GM12878 (cell line): ENCODE measurements around the gene PHKB. TPM values are rescaled to one million over a fixed set of nuclear protein-coding genes. Genes with fewer than 3 reads are reported as not detected.

Source experiments
- ATF7 ChIP-seq: fragments of 450-650 bp; IDR thresholded peaks from 2 replicates; pipeline ENCODE4 v1.6.1; 2016; ENCODE audit warnings: low read depth, mild to moderate bottlenecking
- BCL11A ChIP-seq: IDR thresholded peaks from 2 replicates; pipeline ENCODE4 v1.6.1; 2011; ENCODE audit warnings: low read depth, low read length
- CBX3 ChIP-seq: fragments of 200-600 bp; sonication (generic); IDR thresholded peaks from 2 replicates; pipeline ENCODE4 v1.6.1; 2016; ENCODE audit warnings: low read depth, borderline replicate concordance
- CBX5 ChIP-seq: sonication (generic); IDR thresholded peaks from 2 replicates; pipeline ENCODE4 v1.6.1; 2016; ENCODE audit warnings: low read depth, moderate library complexity, mild to moderate bottlenecking, inconsistent platforms
- CEBPB ChIP-seq, 2 experiments: fragments of 150-350 bp in 1 of 2; IDR thresholded peaks; 2 replicates each; pipeline ENCODE4 v1.6.1; 2012 to 2014; ENCODE audit warnings: low read depth in 2 of 2, low read length in 2 of 2, borderline replicate concordance in 1 of 2, inconsistent platforms in 1 of 2
- E2F8 ChIP-seq: fragments of 450-650 bp; IDR thresholded peaks from 2 replicates; pipeline ENCODE4 v1.6.1; 2018; ENCODE audit warnings: mild to moderate bottlenecking, low read depth, moderate library complexity; ENCODE audit not compliant: partially characterized antibody
- ETV6 ChIP-seq, 2 experiments: fragments of 450-650 bp in 1 of 2; IDR thresholded peaks in 1 of 2; conservative IDR thresholded peaks in 1 of 2; 2 replicates each; pipeline ENCODE4 v1.6.1; 2014; ENCODE audit warnings: antibody characterized with exemption in 1 of 2, borderline replicate concordance in 1 of 2, low read depth in 1 of 2, mild to moderate bottlenecking in 1 of 2, moderate library complexity in 1 of 2
- FOXK2 ChIP-seq: fragments of 450-650 bp; IDR thresholded peaks from 2 replicates; pipeline ENCODE4 v1.6.1; 2017; ENCODE audit warnings: mild to moderate bottlenecking, moderate library complexity
- HSF1 ChIP-seq: fragments of 150-350 bp; IDR thresholded peaks from 2 replicates; pipeline ENCODE4 v1.6.1; 2014; ENCODE audit warnings: mild to moderate bottlenecking, low read depth, low read length
- IKZF2 ChIP-seq, 2 experiments: fragments of 450-650 bp; IDR thresholded peaks; 2 replicates each; pipeline ENCODE4 v1.6.1; 2017; ENCODE audit warnings: mild to moderate bottlenecking in 2 of 2, moderate library complexity in 2 of 2
- MLLT1 ChIP-seq: fragments of 450-650 bp; IDR thresholded peaks from 2 replicates; pipeline ENCODE4 v1.6.1; 2016; ENCODE audit warnings: mild to moderate bottlenecking
- NFYB ChIP-seq: IDR thresholded peaks from 2 replicates; pipeline ENCODE4 v1.6.1; 2011; ENCODE audit warnings: low read depth, mild to moderate bottlenecking, low read length, improper control_type of control experiment, moderate library complexity; ENCODE audit not compliant: insufficient read depth
- RAD21 ChIP-seq: IDR thresholded peaks from 2 replicates; pipeline ENCODE4 v1.6.1; 2011; ENCODE audit warnings: mild to moderate bottlenecking, low read depth, low read length, moderate library complexity; ENCODE audit not compliant: insufficient read depth
- RUNX3 ChIP-seq: IDR thresholded peaks from 2 replicates; pipeline ENCODE4 v1.6.1; 2012; ENCODE audit warnings: low read length, inconsistent platforms
- SIX5 ChIP-seq: IDR thresholded peaks from 2 replicates; pipeline ENCODE4 v1.6.1; 2011; ENCODE audit warnings: mild to moderate bottlenecking, low read depth, low read length, moderate library complexity; ENCODE audit not compliant: severe bottlenecking
- SP1 ChIP-seq: IDR thresholded peaks from one replicate; pipeline ENCODE4 v1.6.1; 2011; ENCODE audit warnings: low read depth, low read length
- SREBF2 ChIP-seq: IDR thresholded peaks from 2 replicates; pipeline ENCODE4 v1.6.1; 2012; ENCODE audit warnings: mild to moderate bottlenecking, low read length
- SUZ12 ChIP-seq: fragments of 200-600 bp; sonication (generic); IDR thresholded peaks from one replicate; pipeline ENCODE4 v1.6.1; 2018; ENCODE audit warnings: antibody characterized with exemption, mild to moderate bottlenecking; ENCODE audit not compliant: unreplicated experiment
- ZBTB4 ChIP-seq: fragments of 450-650 bp; formaldehyde crosslinking; IDR thresholded peaks from 2 replicates; pipeline ENCODE4 v1.4.0; 2022; ENCODE audit warnings: mild to moderate bottlenecking, moderate library complexity
- ZNF207 ChIP-seq: fragments of 450-650 bp; IDR thresholded peaks from 2 replicates; pipeline ENCODE4 v1.6.1; 2014; ENCODE audit warnings: antibody characterized with exemption, mild to moderate bottlenecking, borderline replicate concordance
- polyA plus RNA-seq, 11 experiments: library from polyadenylated mRNA; depleted of rRNA in 4 of 11; unstranded in 6 of 11; stranded (reverse) in 5 of 11; fragments of >200 nt; fragmentation: Nextera tagmentation in 4 of 11; fragmentation: Illumina TruSeq in 1 of 11; extraction: Ambion mirVana in 4 of 11; extraction: Trizol in 1 of 11; gene quantifications; 1 replicate in 1 of 11; 2 replicates in 10 of 11; pipeline versions ENCODE4 v1.2.1 to v1.2.3, GENCODE V29; 2011 to 2016; ENCODE audit warnings: inconsistent platforms in 2 of 11, missing spikeins in 2 of 11, low read depth in 1 of 11
- total RNA-seq, 4 experiments: library from RNA; depleted of rRNA in 3 of 4; stranded (reverse); fragments of >200 nt in 3 of 4; fragmentation: Illumina TruSeq in 1 of 4; extraction: Trizol in 1 of 4; gene quantifications; 2 replicates each; pipeline versions ENCODE4 v1.2.1 to v1.2.3, GENCODE V29; 2013 to 2021

PHKB gene
- total and polyA plus RNA-seq, 10 of the 15 experiments (the other 5 are each of a cell fraction or from before 2014, with no cell fraction given), result 14.2 to 65.6 (median 37.0) TPM

GRCh38 chr16:47460711-47461597, at the start of gene PHKB, which contains the start of gene ITFG1 (continued):
- no peak for TF ChIP-seq ZBTB4 (CRISPR knock-in tag)
- peak; percentile 35; the same call in 1 of the 2 replicates for TF ChIP-seq ZNF207
- no peak for TF ChIP-seq CBX3
- TF ChIP-seq ATF7, result no peak
- TF ChIP-seq SUZ12, result no peak
- peak; percentile 13 for TF ChIP-seq SIX5
- TF ChIP-seq FOXK2, result no peak
- no peak; the same call in 1 of the 2 replicates for TF ChIP-seq RUNX3
- TF ChIP-seq CEBPB (IDR thresholded peaks at IDR 0.05; ENCODE audit: borderline replicate concordance in 1 of 2, low read depth in 2 of 2, low read length in 2 of 2), result no peak
- TF ChIP-seq HSF1, result no peak; the same call in 1 of the 2 replicates
- TF ChIP-seq E2F8, result no peak
- TF ChIP-seq RAD21, result peak; percentile 31; the same call in 1 of the 2 replicates
- peak; percentile 33 for TF ChIP-seq SP1
- 0 out of 2 replicates have a peak, but pooled peaks have one; percentile 41 for TF ChIP-seq CBX5
- no peak for TF ChIP-seq SREBF2
- no peak for TF ChIP-seq IKZF2 (IDR thresholded peaks at IDR 0.05)
- TF ChIP-seq NFYB, result no peak
- no peak for TF ChIP-seq MLLT1
- no peak for TF ChIP-seq BCL11A
- TF ChIP-seq ETV6 (conservative IDR thresholded peaks at IDR 0.05 in 1 of 2, IDR thresholded peaks at IDR 0.05 in 1 of 2; ENCODE audit: borderline replicate concordance in 1 of 2, low read depth in 1 of 2), result no peak
